K562 treated with DMSO at 1 percent for 48 hours (cell line): ENCODE data around the gene PYM1. TPM values are rescaled to one million over a fixed set of nuclear protein-coding genes. Genes with fewer than 3 reads are reported as not detected.

ENCODE experiments used
- total RNA-seq: library from RNA; unstranded; fragments of 300-600 nt; gene quantifications from 2 replicates; pipeline ENCODE4 v1.2.3, GENCODE V29; 2022; ENCODE audit warnings: low replicate concordance; ENCODE audit errors: extremely low read depth

PYM1 gene
- not detected in 2 replicates for total RNA-seq

DNA sequence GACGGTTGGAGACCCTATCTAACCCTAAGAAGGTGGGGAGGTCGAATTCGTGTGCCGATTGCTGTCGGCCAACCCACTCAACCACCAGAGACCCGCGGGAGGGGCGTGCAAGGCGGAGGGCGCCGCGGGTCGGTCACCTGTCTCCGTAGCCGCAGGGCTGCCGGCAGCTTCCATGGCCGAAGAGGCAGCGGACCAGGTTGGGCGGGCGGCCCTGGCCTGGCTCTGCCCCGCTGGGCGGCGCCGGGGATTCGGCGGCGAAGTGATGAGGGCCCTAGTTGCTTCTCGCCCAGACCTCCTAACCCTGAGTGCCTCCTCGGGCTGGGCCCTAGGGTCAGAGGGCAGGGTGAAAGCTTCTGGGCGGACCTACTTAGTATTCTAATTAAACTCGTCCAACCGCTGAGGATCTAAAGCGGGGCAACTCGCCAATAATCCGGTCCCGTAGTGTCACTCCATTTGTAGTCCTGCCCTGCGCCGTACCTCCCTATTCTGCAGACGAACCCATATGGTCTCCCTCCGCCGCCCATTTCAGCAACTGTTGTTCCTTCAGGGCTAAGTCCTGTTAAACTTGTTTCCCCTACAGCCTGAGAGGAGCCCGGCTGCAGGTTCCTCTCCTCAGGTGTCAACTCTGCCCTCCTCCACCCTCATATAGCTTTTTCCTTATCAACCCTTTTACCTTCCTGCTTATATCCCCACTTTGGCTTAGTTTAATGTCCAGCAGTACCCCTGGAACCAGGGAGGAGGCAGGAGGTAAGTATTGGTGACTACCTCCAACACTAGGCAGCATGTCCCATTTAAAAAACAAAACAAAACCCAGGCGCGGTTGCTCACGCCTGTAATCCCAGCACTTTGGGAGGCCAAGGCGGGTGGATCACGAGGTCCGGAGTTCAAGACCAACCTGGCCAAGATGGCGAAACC is at the start of gene PYM1:
Gene PYM1 (minus strand): TSS at position 307 of the 915 bp plus-strand sequence. CDS start 133 bp downstream, at position 174.

GRCh38 chr12:55973599-55974307 is 46.1 kb upstream of the PYM1 start, which contains the start of gene RAB5B:
TSS of gene RAB5B (plus strand) at chr12:55974078. CDS start at chr12:55986961, 12,883 bp downstream.

GRCh38 chr12:55966408-55967281 is 39.0 kb upstream of the PYM1 start, which contains the start of gene CDK2:
TSS of gene CDK2 (plus strand) at chr12:55966830. CDS start at chr12:55967009, 179 bp downstream.

GRCh38 chr12:55965941-55966407 is 38.3 kb upstream of the PYM1 start, which contains the start of gene PMEL:
TSS of gene PMEL (minus strand) at chr12:55966042. CDS start at chr12:55966011, 31 bp downstream.

GRCh38 chr12:55930771-55931316 is 3.1 kb upstream of the PYM1 start, which contains the start of gene DGKA:
TSS of gene DGKA (plus strand) at chr12:55931162. CDS start at chr12:55936504, 5,342 bp downstream.

Other genes with a start within 250 kb of the PYM1 start
- gene ITGA7, start 220.0 kb downstream of the PYM1 start, total RNA-seq = not detected in 2 replicates
- gene BLOC1S1, start 211.8 kb downstream of the PYM1 start, total RNA-seq = not detected in 2 replicates
- not detected in 2 replicates for gene RDH5, start 207.5 kb downstream of the PYM1 start, total RNA-seq
- gene CD63, start 198.9 kb downstream of the PYM1 start, total RNA-seq = 1,854 TPM in 1 of 2 replicates, not detected in the other
- not detected in 2 replicates for gene GDF11, start 184.8 kb downstream of the PYM1 start, total RNA-seq
- not detected in 2 replicates for gene SARNP, start 110.2 kb downstream of the PYM1 start, total RNA-seq
- not detected in 2 replicates for gene ORMDL2, start 109.9 kb downstream of the PYM1 start, total RNA-seq
- not detected in 2 replicates for gene DNAJC14, start 98.3 kb downstream of the PYM1 start, total RNA-seq
- not detected in 2 replicates for gene MMP19, start 85.0 kb downstream of the PYM1 start, total RNA-seq
- not detected in 2 replicates for gene DGKA, start 3.3 kb upstream of the PYM1 start, total RNA-seq
- gene PMEL, start 38.1 kb upstream of the PYM1 start, total RNA-seq = not detected in 2 replicates
- not detected in 2 replicates for gene CDK2, start 38.9 kb upstream of the PYM1 start, total RNA-seq
- not detected in 2 replicates for gene RAB5B, start 46.2 kb upstream of the PYM1 start, total RNA-seq
- not detected in 2 replicates for gene SUOX, start 69.4 kb upstream of the PYM1 start, total RNA-seq
- not detected in 2 replicates for gene IKZF4, start 93.1 kb upstream of the PYM1 start, total RNA-seq
- gene RPS26, start 114.0 kb upstream of the PYM1 start, total RNA-seq = not detected in 2 replicates
- gene ERBB3, start 152.3 kb upstream of the PYM1 start, total RNA-seq = not detected in 2 replicates
- gene PA2G4, start 176.7 kb upstream of the PYM1 start, total RNA-seq = not detected in 2 replicates
- 6,813 TPM in 1 of 2 replicates, not detected in the other for gene RPL41, start 188.7 kb upstream of the PYM1 start, total RNA-seq
- gene ZC3H10, start 190.4 kb upstream of the PYM1 start, total RNA-seq = not detected in 2 replicates
- gene ESYT1, start 200.4 kb upstream of the PYM1 start, total RNA-seq = 641 TPM in 1 of 2 replicates, not detected in the other
- gene MYL6B, start 224.7 kb upstream of the PYM1 start, total RNA-seq = not detected in 2 replicates
- gene MYL6, start 230.5 kb upstream of the PYM1 start, total RNA-seq = 1,727 TPM in 1 of 2 replicates, not detected in the other